ENCODE measurements around the gene TRABD2B. TPM values are rescaled to one million over a fixed set of nuclear protein-coding genes. Genes with fewer than 3 reads are reported as not detected.

Gene TRABD2B
- total RNA-seq, 2 experiments from 2014 or later = not detected

GRCh38 chr1:47713975-47714767 is 283.0 kb downstream of the TRABD2B start:
- Mint-ChIP-seq H3K27ac (no peak overlapping the region), H3K9me3 (no peaks in the 10 kb centered on the region), H3K4me1 (peaks cover 2% of the 10 kb centered on the region), H3K36me3 (no peaks in the 10 kb centered on the region), H3K4me3 (no peak overlapping the region), H3K27me3 (peaks cover 66% of the 10 kb centered on the region)
- POLR2A ChIA-PET = no interaction called here
- DNase-seq (no peak), ATAC-seq (ENCODE audit: low read depth) (no peak)

GRCh38 chr1:47713333-47713953 is 283.7 kb downstream of the TRABD2B start:
- POLR2A ChIA-PET = no interaction called here
- Mint-ChIP-seq H3K4me1 (peaks cover 2% of the 10 kb centered on the region), H3K27ac (no peak overlapping the region), H3K4me3 (no peak overlapping the region), H3K27me3 (peaks cover 67% of the 10 kb centered on the region), H3K36me3 (no peaks in the 10 kb centered on the region), H3K9me3 (no peaks in the 10 kb centered on the region)
- DNase-seq = no peak
- ATAC-seq (ENCODE audit: low read depth) = no peak

DNA sequence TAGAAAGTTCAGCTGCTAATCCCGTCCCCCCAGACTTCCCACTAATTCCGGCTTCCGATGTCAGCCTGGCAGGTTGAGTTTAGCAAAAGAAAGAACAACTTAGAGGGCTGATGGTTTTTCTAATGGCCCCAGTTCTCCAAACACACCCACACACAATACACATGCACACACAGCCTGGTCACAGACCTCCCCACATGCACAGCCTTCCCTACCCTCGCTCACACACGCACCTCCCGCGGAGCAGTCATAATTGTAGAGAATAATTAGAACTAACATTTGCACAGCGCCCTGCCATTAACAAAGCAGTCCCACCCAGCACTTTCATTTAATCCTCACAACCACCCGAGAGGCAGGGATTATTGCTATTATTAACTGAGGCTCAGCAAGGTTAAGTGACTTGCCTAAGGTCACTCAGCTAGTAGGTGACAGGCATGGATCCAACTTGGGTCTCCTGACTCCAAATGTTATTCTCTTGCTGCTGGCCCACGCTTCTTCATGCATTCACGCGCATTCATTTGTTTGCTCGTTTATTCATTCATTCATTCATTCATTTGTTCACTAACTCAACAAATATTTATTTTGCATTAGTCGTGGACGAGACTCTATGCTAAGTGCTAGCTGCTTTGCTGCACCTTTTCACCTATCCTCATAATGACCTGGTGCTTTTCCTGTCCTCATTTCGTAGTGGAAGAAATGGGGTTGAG is 284.4 kb downstream of the TRABD2B start:
- Mint-ChIP-seq H3K4me3 (no peak overlapping the region), H3K4me1 (peaks cover 2% of the 10 kb centered on the region), H3K27me3 (peaks cover 68% of the 10 kb centered on the region), H3K36me3 (no peaks in the 10 kb centered on the region), H3K9me3 (no peaks in the 10 kb centered on the region), H3K27ac (no peak overlapping the region)
- POLR2A ChIA-PET = no interaction called here
- DNase-seq = no peak
- ATAC-seq (ENCODE audit: low read depth) = no peak

DNA sequence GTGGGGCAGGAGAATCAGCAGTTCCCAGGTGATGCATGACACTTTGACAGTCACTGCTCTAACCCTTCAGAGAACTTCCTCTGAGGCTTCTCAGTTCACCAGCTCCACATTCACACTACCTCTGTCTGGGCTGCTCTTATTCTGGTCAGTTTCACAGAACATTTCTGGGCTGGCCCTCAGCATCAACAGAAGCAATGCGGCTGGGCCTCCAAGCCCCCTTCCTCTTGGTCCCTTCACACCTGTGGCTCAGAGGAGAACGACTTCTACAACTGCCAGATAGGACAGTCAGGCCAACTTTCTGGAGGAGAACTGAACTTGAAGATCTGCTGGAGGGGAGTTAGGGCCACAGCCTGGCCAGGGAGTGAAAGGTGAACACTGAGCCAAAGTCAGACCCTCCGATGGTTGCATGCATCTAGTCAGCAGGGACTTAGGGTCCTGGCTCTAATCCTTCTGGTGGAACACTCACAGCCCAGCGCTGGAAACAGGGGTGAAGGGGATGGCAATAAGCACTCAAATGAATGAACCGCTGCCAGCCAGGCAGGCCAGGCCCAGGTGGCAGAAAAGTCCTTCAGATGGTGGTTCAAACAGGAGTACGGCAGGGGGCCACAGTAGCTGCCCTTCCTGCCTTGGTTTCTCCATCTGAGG is 285.2 kb downstream of the TRABD2B start:
- POLR2A ChIA-PET = no interaction called here
- H3K36me3 Mint-ChIP-seq = no peaks in the 10 kb centered on the region
- no peak for ATAC-seq (ENCODE audit: low read depth)

DNA sequence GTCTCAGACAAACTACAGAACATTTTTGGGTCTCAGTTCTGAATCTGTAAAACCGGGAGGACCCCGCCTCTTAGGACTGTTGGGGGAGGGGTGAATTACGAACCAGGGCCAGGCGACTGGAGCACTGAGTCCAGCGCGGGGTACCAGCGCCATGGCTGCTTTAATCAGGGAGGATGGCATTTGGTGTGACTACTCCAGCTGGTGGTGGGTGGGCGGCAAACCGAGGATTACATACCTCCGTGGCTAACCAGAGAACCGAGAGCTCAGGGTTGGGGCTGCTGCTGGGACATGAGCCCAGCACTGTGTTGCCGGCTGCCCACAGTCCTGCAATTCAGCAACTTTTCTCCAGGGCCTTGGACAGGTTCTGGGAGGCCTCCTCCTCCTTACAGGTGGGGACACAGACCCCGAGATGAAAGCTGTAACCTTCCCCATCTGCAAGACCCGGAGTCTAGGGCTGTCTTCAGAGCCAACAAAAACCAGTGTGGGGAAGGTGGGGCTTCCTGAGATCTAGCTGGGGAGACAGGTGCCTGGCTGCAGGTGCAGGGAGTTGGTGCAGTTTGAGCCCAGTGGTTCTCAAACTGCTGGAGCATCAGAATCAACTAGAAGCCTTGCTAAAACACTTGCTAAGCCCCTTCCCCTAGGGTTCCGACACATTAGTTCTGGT is 285.9 kb downstream of the TRABD2B start:
- no peak for ATAC-seq (ENCODE audit: low read depth)
- POLR2A ChIA-PET = no interaction called here
- peaks cover 2% of the 10 kb centered on the region for H3K4me1 Mint-ChIP-seq
- no peak overlapping the region for H3K27ac Mint-ChIP-seq
- no peak overlapping the region for H3K4me3 Mint-ChIP-seq
- no peaks in the 10 kb centered on the region for H3K9me3 Mint-ChIP-seq
- no peaks in the 10 kb centered on the region for H3K36me3 Mint-ChIP-seq
- H3K27me3 Mint-ChIP-seq = peaks cover 70% of the 10 kb centered on the region
- DNase-seq = no peak

More for the DNA sequence above, 285.2 kb downstream of the TRABD2B start:
- Mint-ChIP-seq H3K4me1 (peaks cover 2% of the 10 kb centered on the region), H3K27me3 (peaks cover 70% of the 10 kb centered on the region), H3K9me3 (no peaks in the 10 kb centered on the region), H3K27ac (no peak overlapping the region), H3K4me3 (no peak overlapping the region)
- DNase-seq = no peak

Other genes starting within 250 kb of the TRABD2B start
- gene SLC5A9, start 225.3 kb upstream of the TRABD2B start, total RNA-seq = not detected

Measured in activated naive CD8-positive, alpha-beta T cell treated with anti-CD3 and anti-CD28 coated beads, Interleukin-2, amount 10 ng/mL, durations not matched to agents 7 days and 5 days (primary cell).